ENCODE results near the gene TGFB2. TPM values are rescaled to one million over a fixed set of nuclear protein-coding genes. Genes with fewer than 3 reads are reported as not detected.

The TGFB2 gene
- polyA plus RNA-seq, 2 of the 4 experiments (the other 2 are of a cell fraction) = 29.7 to 65.8 TPM

DNA sequence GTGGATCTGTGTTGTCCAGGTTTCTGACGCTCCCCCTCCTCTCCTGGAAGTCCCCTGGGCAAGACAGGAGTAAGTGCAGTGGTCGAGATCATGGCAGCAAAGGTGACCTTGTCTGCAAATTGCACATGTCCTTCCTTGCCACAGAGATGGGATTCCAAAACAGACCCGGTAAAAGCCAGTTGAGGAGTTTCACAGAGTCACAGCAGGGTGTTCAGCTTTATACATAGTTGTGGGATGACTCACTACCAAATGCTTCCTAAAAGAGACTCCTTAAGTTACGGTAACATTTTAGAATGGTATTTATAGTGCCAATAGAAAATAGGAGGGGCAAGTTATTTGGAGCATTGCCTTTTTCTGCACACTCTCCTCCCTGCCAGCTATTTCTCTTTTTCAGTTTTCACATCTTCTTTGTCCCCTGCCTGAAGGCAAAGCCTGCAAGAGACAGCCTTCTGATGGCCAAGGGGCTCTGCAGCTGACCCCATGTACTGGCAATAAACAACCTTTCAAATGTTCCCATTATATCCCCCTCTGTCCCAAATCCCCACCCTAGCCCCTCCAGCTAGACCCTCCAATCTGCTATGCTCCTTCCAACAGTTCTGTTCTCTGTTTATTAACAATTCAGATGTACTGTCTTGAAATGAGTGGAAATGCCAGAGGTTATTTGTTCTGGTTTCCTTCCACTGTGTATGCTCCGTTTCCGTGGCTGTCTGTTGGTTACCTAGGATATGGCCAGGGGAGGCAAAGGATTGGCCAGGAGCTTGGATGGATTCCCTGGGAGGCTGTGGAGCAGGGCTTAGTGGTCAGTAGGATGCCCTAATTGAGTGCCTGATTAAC, 115.0 kb downstream of the TGFB2 start (continued):
- TF ChIP-seq EHMT2 (IDR thresholded peaks at IDR 0.05; ENCODE audit: low read depth) (0 out of 2 replicates have a peak, but pooled peaks have one; percentile 3), PBX3 (IDR thresholded peaks at IDR 0.05) (no peak), CHD2 (IDR thresholded peaks at IDR 0.05; ENCODE audit: low read length, partially characterized antibody) (no peak), E2F6 (IDR thresholded peaks at IDR 0.05; ENCODE audit: borderline replicate concordance, low read depth) (peak; percentile 42; the same call in 1 of the 2 replicates), HOXB13 (CRISPR knock-in tag; IDR thresholded peaks at IDR 0.05; ENCODE audit: low read depth) (no peak), KDM1A (IDR thresholded peaks at IDR 0.05; ENCODE audit: low read depth) (no peak), POLR2A (IDR thresholded peaks at IDR 0.05; ENCODE audit: low read length) (no peak), FOSL2 (IDR thresholded peaks at IDR 0.05) (peak; percentile 78), FOSL2 (CRISPR knock-in tag; IDR thresholded peaks at IDR 0.05) (peak; percentile 95)

DNA sequence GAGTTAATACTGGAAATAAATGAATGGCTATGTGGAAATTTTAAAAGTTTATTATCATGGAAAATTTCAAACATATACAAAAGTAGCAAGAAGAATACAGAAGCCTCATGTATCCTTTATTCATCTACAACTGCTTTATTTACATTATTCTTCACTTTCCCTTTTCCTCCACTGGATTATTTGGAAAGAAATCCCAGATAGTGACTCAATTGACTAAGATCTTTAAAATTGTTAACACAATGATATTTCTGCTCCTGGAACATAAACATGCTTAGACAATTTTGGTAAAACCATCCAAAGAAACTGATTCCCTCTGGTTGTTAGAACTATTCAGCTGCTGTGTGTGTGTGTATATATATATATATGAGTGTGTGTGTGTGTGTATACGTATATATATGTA, 116.2 kb downstream of the TGFB2 start:
- no peak overlapping the region for H3K4me3 ChIP-seq
- DNase-seq (ENCODE audit: low read depth in 1 of 2, low spot score in 1 of 2) = no peak
- peak overlapping the region; percentile 78 to 92; a peak in 4 of 6 replicates for H3K27ac ChIP-seq
- no peak overlapping the region for H3K4me2 ChIP-seq
- 96% methylated on average over 1 of the region's 1 CpG for WGBS (ENCODE audit: missing lambda C conversion rate)
- ChIA-PET CTCF (no interaction called here), POLR2A (no interaction called here)
- no peak for FAIRE-seq
- H3K9me3 ChIP-seq = no peaks in the 10 kb centered on the region
- TF ChIP-seq ELK1 (IDR thresholded peaks at IDR 0.05; ENCODE audit: low read depth, low read length) = no peak
- no peak for TF ChIP-seq FOSL2 (IDR thresholded peaks at IDR 0.05)
- no peak for TF ChIP-seq FOSL2 (CRISPR knock-in tag; IDR thresholded peaks at IDR 0.05)
- TF ChIP-seq KDM1A (IDR thresholded peaks at IDR 0.05; ENCODE audit: low read depth) = no peak
- no peak for TF ChIP-seq GATA3 (IDR thresholded peaks at IDR 0.05; ENCODE audit: borderline replicate concordance)
- TF ChIP-seq SMC3 (IDR thresholded peaks at IDR 0.05) = no peak
- H3K4me1 ChIP-seq = peaks cover 50% of the 10 kb centered on the region
- ATAC-seq = no peak

DNA sequence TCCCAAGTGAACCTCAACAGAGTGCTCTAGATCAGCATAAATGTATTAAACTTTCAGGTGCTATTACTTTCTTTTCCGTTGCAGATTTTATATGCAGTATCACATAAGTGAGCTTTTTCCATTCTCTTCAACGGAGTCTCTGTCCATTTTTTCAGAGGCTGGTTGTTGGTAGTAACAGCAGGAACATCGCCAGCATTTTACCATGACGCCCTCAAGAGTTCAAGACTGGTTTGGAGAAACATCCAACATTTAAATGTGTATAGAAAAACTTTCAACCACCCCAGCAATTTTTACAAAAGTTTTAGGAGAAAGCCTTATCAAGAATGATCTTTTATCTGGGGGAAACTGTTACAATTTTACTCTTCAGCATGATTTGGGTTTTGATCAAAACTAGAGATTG, 117.0 kb downstream of the TGFB2 start:
- Histone ChIP-seq H3K4me3 (no peak overlapping the region), H3K4me1 (peaks cover 53% of the 10 kb centered on the region), H3K4me2 (no peak overlapping the region), H3K9me3 (no peaks in the 10 kb centered on the region), H3K27ac (peak overlapping the region; percentile 72 to 83; a peak in 5 of 6 replicates)
- no peak for ATAC-seq
- TF ChIP-seq BHLHE40 (IDR thresholded peaks at IDR 0.05; ENCODE audit: low read depth, low read length) = no peak
- TF ChIP-seq ZFP36 (IDR thresholded peaks at IDR 0.05; ENCODE audit: borderline replicate concordance, partially characterized antibody) = no peak
- TF ChIP-seq NFE2L2 (conservative IDR thresholded peaks at IDR 0.05; ENCODE audit: low read length) = no peak
- no peak for TF ChIP-seq MAZ (IDR thresholded peaks at IDR 0.05; ENCODE audit: borderline replicate concordance, low read depth, low read length)
- TF ChIP-seq SMC3 (IDR thresholded peaks at IDR 0.05) = no peak
- TF ChIP-seq RNF2 (IDR thresholded peaks at IDR 0.05; ENCODE audit: borderline replicate concordance, low read depth) = no peak
- no peak for TF ChIP-seq PHF8 (IDR thresholded peaks at IDR 0.05; ENCODE audit: borderline replicate concordance, low read depth)
- no peak for TF ChIP-seq CHD2 (IDR thresholded peaks at IDR 0.05; ENCODE audit: low read length, partially characterized antibody)
- FAIRE-seq = no peak
- POLR2A ChIA-PET = no interaction called here
- CTCF ChIA-PET = interaction anchor here (0.9 kb wide), 1 partner anchor 23 kb away, joined by 3 read pairs; no protein-coding TSS in a partner anchor
- 79% methylated on average over 4 of the region's 4 CpGs for WGBS (ENCODE audit: missing lambda C conversion rate)
- no peak for DNase-seq (ENCODE audit: low read depth in 1 of 2, low spot score in 1 of 2)
